SK-N-MC (cell line): ENCODE results near the gene ZNF841.

Source experiments
- EZH2 ChIP-seq: fragments of 200-600 bp; sonication (generic); IDR thresholded peaks from one replicate; pipeline ENCODE4 v1.6.1; 2017; ENCODE audit warnings: antibody characterized with exemption
- FOXP2 ChIP-seq: optimal IDR thresholded peaks from 2 replicates; pipeline ENCODE3; 2011; ENCODE audit warnings: mild to moderate bottlenecking, moderate library complexity; ENCODE audit not compliant: insufficient read depth; ENCODE audit errors: extremely low read length, control extremely low read depth
- POLR2AphosphoS5 ChIP-seq: IDR thresholded peaks from 2 replicates; pipeline ENCODE4 v1.6.1; 2012; ENCODE audit warnings: mild to moderate bottlenecking, low read depth, low read length, borderline replicate concordance

DNA sequence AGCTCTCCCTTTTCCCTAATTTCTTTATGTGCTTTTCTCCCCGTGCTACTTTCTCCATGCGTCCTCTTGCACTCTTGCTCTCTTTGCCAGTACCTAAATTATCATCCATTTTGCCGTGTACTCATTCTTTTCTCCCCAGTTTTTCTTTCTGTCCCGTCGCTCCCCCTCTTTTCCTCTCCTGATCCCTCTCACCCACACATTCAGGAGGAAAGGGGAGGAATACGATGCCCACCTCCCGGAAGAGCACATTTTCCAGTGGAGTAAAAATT is 43.4 kb upstream of the ZNF841 start:
- TF ChIP-seq POLR2AphosphoS5 (no peak; the same call in 1 of the 2 replicates), EZH2 (no peak), FOXP2 (no peak)
